HEK293T (cell line): ENCODE results near the gene MGST3.
"Not testable (repeated sequence)": the region's sequence is repeated elsewhere in the genome, so short reads cannot be mapped to it uniquely, and the experiment has no call there.

Source experiments
- CTCF ChIA-PET: fragments of 350-600 bp; formaldehyde crosslinking; extraction: SDS; loops from one replicate; lab custom pipeline; 2021; ENCODE audit warnings: antibody characterized with exemption, inconsistent platforms; lab: Yijun Ruan, JAX
- POLR2A ChIA-PET: fragments of 350-600 bp; formaldehyde crosslinking; extraction: SDS; loops from one replicate; lab custom pipeline; 2020; ENCODE audit warnings: antibody characterized with exemption, inconsistent platforms; lab: Yijun Ruan, JAX
- DNase-seq: peaks from one replicate; pipeline ENCODE4 v3.0.0; 2012; ENCODE audit warnings: mixed read lengths; ENCODE audit errors: extremely low spot score
- ARNT ChIP-seq: fragments of 450-650 bp; IDR thresholded peaks from 2 replicates; pipeline ENCODE4 v1.6.1; 2017; ENCODE audit warnings: mild to moderate bottlenecking
- BHLHE40 ChIP-seq: fragments of 450-650 bp; IDR thresholded peaks from 2 replicates; pipeline ENCODE4 v1.6.1; 2016; ENCODE audit warnings: mild to moderate bottlenecking, moderate library complexity, borderline replicate concordance
- CTBP1 ChIP-seq: fragments of 450-650 bp; IDR thresholded peaks from 2 replicates; pipeline ENCODE4 v1.6.1; 2016; ENCODE audit warnings: borderline replicate concordance
- ELF4 ChIP-seq: fragments of 450-650 bp; IDR thresholded peaks from 2 replicates; pipeline ENCODE4 v1.6.1; 2017; ENCODE audit warnings: antibody characterized with exemption
- FOXA1 ChIP-seq: fragments of 450-650 bp; IDR thresholded peaks from 2 replicates; pipeline ENCODE4 v1.6.1; 2016; ENCODE audit warnings: mild to moderate bottlenecking
- FOXK2 ChIP-seq: fragments of 450-650 bp; IDR thresholded peaks from 2 replicates; pipeline ENCODE4 v1.6.1; 2016; ENCODE audit warnings: mild to moderate bottlenecking
- FOXM1 ChIP-seq: fragments of 450-650 bp; IDR thresholded peaks from 2 replicates; pipeline ENCODE4 v1.6.1; 2017; ENCODE audit warnings: mild to moderate bottlenecking, borderline replicate concordance
- HDGF ChIP-seq: fragments of 450-650 bp; IDR thresholded peaks from 2 replicates; pipeline ENCODE4 v1.6.1; 2017; ENCODE audit warnings: antibody characterized with exemption, borderline replicate concordance
- L3MBTL2 ChIP-seq: fragments of 450-650 bp; conservative IDR thresholded peaks from 2 replicates; pipeline ENCODE4 v1.6.1; 2016; ENCODE audit warnings: mild to moderate bottlenecking
- LEF1 ChIP-seq: fragments of 450-650 bp; IDR thresholded peaks from 2 replicates; pipeline ENCODE4 v1.6.1; 2017; ENCODE audit warnings: mild to moderate bottlenecking, borderline replicate concordance
- NFRKB ChIP-seq: fragments of 450-650 bp; IDR thresholded peaks from 2 replicates; pipeline ENCODE4 v1.6.1; 2016; ENCODE audit warnings: mild to moderate bottlenecking, moderate library complexity
- SP1 ChIP-seq: fragments of 450-650 bp; IDR thresholded peaks from 2 replicates; pipeline ENCODE4 v1.6.1; 2017
- SUZ12 ChIP-seq: fragments of 450-650 bp; IDR thresholded peaks from 2 replicates; pipeline ENCODE4 v1.6.1; 2016; ENCODE audit warnings: mild to moderate bottlenecking
- TARDBP ChIP-seq: fragments of 450-650 bp; IDR thresholded peaks from 2 replicates; pipeline ENCODE4 v1.6.1; 2016
- ZNF384 ChIP-seq: fragments of 450-650 bp; IDR thresholded peaks from 2 replicates; pipeline ENCODE4 v1.6.1; 2016
- TF ChIP-seq, protein P1 (sequence below): fragments of 450-650 bp; IDR thresholded peaks from 2 replicates; pipeline ENCODE4 v1.6.1; 2016

MGST3 gene

GRCh38 chr1:165675794-165676193 is 44.8 kb downstream of the MGST3 start:
- ChIA-PET POLR2A (no interaction called here), CTCF (no interaction called here)
- DNase-seq, result no peak
- TF ChIP-seq ELF4 (no peak), ZNF384 (no peak), LEF1 (no peak), CTBP1 (no peak), FOXA1 (no peak), TARDBP (no peak), SUZ12 (no peak), FOXK2 (no peak), HDGF (no peak)

DNA sequence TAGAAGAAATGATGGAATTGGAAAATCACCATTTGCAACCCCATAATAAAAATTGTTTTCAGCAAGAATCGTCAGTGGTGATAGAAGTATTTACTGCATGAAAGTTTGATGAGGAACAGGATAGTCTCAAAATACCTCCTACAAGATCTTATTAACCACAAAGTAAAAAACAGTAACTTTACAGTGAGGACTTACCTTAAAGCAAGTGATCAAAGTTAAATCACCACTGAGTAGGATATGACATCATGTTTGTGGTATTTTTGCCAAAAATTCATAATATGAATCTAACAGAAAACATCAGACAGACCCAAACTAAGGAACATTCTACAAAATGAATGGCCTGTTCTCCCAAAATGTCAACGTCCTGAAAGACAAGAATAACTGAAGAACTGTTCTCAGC is 47.5 kb downstream of the MGST3 start:
- CTCF ChIA-PET, result no interaction called here
- TF ChIP-seq SP1, result no peak
- TF ChIP-seq FOXM1, result no peak
- no peak for TF ChIP-seq BHLHE40
- TF ChIP-seq, protein P1, sequence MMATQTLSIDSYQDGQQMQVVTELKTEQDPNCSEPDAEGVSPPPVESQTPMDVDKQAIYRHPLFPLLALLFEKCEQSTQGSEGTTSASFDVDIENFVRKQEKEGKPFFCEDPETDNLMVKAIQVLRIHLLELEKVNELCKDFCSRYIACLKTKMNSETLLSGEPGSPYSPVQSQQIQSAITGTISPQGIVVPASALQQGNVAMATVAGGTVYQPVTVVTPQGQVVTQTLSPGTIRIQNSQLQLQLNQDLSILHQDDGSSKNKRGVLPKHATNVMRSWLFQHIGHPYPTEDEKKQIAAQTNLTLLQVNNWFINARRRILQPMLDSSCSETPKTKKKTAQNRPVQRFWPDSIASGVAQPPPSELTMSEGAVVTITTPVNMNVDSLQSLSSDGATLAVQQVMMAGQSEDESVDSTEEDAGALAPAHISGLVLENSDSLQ, result no peak
- no peak for TF ChIP-seq CTBP1
- no peak for TF ChIP-seq LEF1
- no peak for TF ChIP-seq L3MBTL2
- no peak for TF ChIP-seq SUZ12
- POLR2A ChIA-PET, result no interaction called here
- DNase-seq, result no peak

- TF ChIP-seq FOXM1, result no peak
- no peak for TF ChIP-seq ZNF384
- no peak for TF ChIP-seq SP1
- TF ChIP-seq ELF4, result no peak
- TF ChIP-seq LEF1, result no peak
- POLR2A ChIA-PET, result no interaction called here
- no peak for DNase-seq
- CTCF ChIA-PET, result interaction anchor here (0.6 kb wide), 1 partner anchor 192 kb away, joined by 4 read pairs; no protein-coding TSS in a partner anchor
These were observed 48.4 kb downstream of the MGST3 start for GRCh38 chr1:165679282-165680036.

DNA sequence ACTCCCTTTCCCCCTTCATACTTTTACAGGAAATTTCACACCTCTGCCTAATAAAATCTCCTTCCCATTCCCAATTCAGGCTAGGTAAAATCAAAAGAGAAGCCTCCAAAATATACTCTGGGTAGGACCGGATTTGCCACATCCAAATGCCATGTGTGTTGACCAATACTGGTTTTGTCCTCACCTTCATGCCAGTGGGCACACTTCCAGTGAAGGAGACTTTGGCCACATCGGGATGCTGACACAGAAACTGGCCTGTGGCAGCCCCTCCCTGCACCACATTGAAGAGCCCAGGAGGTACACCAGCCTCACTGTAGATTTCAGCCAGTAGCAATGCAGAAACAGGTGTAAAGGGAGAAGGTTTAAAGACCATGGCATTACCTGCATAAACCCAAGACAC is 49.3 kb downstream of the MGST3 start:
- ChIA-PET POLR2A (no interaction called here), CTCF (no interaction called here)

DNA sequence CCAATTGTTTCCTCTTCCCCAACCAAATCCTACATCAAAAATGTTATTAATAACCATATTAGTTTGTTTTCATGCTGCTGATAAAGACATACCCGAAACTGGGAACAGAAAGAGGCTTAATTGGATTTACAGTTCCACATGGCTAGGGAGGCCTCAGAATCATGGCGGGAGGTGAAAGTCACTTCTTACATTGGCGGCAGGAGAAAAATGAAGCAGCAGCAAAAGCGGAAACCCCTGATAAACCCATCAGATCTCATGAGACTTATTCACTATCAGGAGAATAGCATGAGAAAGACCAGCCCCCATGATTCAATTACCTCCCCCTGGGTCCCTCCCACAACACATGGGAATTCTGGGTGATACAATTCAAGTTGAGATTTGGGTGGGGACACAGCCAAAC is 49.7 kb downstream of the MGST3 start:
- DNase-seq, POLR2A ChIA-PET: not testable (repeated sequence)
- CTCF ChIA-PET, result interaction anchor here (0.9 kb wide), 1 partner anchor 235 kb away, joined by 3 read pairs; no protein-coding TSS in a partner anchor

More for the DNA sequence above, 49.3 kb downstream of the MGST3 start:
- DNase-seq, result no peak
- TF ChIP-seq L3MBTL2, result no peak
- no peak for TF ChIP-seq TARDBP
- no peak for TF ChIP-seq BHLHE40

GRCh38 chr1:165683848-165684485 is 52.9 kb downstream of the MGST3 start:
- ChIA-PET CTCF (no interaction called here), POLR2A (no interaction called here)
- TF ChIP-seq, protein P1, result no peak
- no peak for TF ChIP-seq SUZ12
- TF ChIP-seq CTBP1, result no peak
- TF ChIP-seq TARDBP, result no peak
- TF ChIP-seq ELF4, result no peak
- TF ChIP-seq ZNF384, result no peak
- TF ChIP-seq FOXM1, result no peak
- no peak for TF ChIP-seq BHLHE40
- TF ChIP-seq FOXK2, result no peak
- no peak for TF ChIP-seq SP1
- TF ChIP-seq LEF1, result no peak
- TF ChIP-seq NFRKB, result no peak
- TF ChIP-seq HDGF, result no peak
- no peak for TF ChIP-seq FOXA1
- no peak for TF ChIP-seq L3MBTL2
- no peak for TF ChIP-seq ARNT
- no peak for DNase-seq

GRCh38 chr1:165686121-165686970 is 55.3 kb downstream of the MGST3 start:
- no peak for DNase-seq
- TF ChIP-seq FOXA1 (no peak), LEF1 (no peak), FOXM1 (no peak), HDGF (no peak), ARNT (no peak)
- TF ChIP-seq, protein P1, result no peak
- ChIA-PET CTCF (interaction anchor here (1.2 kb wide), 1 partner anchor 11 kb away, joined by 4 read pairs; the partner anchor contains the start of gene ALDH9A1), POLR2A (no interaction called here)
